Eye (tissue), 1 donor: ENCODE results near the gene SNRPF.

Source experiments
- DNase-seq: peaks from one replicate; pipeline ENCODE4 v3.0.0-alpha.2; 2015

SNRPF gene

DNA sequence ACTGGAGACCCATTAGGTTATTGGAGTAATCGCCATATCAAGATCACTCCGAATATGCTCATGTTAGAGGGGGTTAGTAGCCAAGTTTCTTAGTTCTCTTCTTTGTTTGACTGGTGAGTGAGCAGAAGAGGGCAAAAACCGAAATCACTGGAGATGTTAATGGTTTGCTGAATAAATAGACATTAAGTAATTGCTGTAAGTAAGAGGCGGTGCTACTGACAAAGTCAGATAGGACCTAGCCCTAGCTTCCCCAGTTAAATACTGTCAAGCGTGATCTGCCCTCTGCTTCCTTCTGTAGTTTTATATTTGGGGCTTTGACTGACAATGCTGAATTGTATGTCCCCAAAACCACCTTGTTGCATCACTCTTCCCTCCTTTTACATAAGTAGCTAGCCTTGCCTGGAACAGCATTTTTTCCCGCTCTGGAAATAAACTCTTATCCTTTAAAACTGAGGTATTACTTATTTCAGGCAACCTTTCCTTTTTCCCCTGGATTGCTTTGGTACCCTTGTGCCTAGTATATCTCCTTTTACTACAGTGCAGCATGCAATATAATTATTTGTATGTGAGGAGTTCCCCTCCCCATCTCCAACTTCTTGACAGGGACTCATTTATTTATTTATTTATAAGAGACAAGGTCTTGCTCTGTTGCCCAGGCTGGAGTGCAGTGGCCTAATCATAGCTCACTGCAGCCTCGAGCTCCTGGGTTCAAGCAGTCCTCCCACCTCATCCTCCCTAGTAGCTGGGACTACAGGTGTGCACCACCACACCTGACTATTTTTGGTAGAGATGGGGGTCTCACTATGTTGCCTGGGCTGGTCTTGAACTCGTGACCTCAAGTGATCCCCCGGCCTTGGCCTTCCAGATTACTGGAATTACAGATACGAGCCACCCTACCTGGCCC, 1.4 kb downstream of the SNRPF start:
- DNase-seq, result no peak

DNA sequence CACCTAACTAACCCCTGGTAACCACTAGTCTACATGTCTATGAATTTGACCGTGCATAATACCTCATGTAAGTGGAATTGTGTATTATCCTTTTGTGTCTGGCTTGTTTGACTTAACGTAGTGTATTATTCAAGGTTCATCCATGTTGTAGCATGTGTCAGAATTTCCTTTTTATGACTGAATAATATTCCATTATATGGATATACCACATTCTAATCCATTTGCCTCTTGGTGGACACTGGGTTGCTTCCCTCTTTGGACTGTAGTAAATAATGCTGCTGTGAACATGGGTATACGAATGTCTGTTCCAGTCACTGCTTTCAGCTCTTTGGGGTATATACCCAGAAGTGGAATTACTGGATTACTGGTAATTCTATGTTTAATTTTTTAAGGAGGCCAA, 3.3 kb downstream of the SNRPF start:
- no peak for DNase-seq

DNA sequence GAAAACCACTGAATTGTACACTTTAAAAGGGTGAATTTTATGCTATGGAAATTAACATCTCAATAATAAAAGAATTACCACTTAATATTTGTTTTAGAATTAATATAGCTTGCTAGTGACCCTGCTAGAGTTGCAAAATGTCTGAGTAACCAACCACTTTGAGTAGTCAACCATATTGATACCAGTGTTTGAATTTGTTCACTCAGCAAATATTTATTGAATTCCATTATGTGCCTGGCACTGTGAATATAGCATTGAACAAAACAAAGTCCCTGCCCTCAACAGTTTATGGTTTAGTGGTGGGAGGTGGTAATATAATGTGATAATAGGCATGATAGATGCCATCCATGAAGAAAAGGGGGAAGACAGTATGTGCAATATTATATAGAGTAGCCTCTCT, 4.6 kb downstream of the SNRPF start:
- DNase-seq, result no peak

DNA sequence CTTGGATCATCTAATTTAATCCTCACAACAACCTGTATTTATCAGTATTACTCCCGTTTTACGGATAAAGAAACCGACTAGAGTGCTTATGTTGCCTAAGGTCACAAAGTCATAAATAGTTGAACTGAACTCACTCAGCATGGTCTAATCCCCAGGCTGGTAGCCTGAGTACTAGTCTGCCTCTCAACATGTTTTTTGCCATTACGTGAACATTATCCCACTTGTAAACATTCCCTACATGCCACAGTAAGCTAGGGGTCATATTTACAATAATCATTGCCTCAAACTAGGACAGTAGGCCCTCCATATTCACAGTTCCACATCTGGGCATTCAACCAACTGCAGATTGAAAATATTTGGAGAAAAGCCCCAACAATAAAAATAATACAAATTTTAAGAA, 12.1 kb downstream of the SNRPF start:
- no peak for DNase-seq

DNA sequence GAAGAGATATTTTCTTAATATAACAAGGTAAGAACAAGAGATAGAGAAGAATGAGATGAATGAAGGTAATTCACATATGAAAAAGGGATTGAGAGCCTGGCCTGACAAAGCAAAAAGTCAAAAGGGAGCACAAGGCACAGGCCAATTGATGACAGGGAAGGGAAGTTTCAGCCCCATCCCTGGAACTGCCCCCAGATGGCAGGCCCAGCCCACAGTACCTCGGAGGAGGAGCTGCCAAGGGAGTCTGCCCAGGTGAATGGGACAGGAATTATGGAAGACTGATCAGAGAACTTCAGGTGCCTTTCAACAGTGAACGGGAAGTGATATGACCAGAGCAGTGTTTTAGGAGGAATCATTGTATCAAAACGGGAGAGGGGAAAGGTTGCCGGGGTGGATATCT, 15.7 kb downstream of the SNRPF start:
- DNase-seq, result no peak

DNA sequence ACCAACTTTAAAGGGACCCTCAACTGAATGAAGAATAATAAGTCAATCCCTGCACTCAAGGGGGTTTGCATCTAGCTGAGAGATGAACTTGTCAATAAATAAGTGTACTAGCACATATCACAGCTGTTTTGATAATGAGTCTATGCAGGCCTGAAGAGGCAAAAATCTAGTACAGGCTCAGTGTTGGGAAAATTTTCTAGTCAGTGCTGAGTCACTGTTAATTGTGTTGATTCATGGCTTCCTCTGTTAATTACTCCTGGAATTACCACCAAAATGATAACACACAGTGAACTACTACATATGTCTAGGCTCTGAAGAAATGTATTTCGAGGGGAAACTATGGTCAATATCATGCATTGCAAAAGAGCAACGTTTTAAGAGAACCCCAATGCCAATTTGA, 18.9 kb downstream of the SNRPF start:
- DNase-seq, result no peak

DNA sequence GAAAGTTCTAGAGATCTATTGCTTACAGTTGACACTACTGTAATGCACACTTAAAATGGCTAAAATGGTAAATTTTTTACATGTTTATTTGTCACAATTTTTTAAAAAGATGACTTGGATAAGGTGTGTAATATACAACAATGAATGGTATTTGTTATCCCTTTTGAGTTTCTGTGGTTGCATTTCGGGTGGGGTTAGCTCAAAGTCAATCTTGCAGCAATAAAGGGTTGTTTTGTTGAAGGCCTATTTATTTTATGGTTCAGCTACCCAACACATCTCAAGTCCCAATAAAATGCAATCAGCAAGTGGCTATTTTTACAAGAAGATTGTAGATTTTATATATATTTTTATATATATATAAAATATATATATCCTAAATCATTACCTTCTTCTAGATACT, 22.1 kb downstream of the SNRPF start:
- no peak for DNase-seq

DNA sequence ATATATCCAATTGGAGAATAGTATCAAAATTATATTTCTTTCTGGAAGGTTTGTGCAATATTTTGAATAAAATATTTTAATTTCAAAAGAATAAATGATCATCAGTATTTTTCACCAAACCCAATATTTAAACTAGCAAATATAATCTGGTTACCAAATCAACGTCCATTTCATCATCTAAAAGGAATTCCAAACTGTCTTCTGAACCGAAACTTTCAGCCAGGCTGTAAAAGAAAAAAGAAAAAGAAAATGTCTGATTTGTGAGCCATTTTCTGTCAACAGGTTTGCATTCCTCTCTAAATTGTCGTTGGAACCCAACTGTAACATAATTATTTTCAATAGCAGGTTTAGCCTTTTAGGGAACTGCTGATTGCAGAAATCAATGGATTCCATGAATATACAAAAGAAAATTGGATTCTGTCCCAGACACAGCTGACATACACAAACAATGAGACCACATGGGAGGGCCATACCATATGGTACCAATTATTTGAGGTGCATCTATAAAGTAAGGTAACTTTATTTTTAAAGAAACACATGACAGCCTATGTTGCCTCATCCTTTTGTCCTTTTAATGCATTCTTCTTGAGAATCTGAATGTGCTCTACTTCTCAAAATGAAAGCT, 22.7 kb downstream of the SNRPF start:
- DNase-seq, result peak; percentile 24

DNA sequence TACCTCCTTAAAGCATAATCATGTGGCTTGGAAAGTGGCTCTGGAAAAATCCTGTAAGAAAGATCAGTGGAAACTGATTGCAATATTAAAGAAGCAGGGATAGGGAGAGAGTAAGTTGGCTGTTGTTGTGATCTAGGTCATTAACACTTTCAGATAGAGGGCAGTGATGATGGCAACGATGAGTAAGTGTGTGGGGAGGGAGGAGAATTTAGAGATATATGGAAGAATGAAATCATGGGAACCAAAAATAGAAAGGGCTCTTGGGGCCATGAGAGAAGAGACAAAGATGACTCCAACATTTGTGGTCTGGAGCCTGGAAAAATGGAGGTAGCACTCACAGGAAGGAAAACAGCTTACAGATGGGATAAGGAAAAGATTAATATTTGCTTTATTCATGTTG, 23.3 kb downstream of the SNRPF start:
- no peak for DNase-seq

DNA sequence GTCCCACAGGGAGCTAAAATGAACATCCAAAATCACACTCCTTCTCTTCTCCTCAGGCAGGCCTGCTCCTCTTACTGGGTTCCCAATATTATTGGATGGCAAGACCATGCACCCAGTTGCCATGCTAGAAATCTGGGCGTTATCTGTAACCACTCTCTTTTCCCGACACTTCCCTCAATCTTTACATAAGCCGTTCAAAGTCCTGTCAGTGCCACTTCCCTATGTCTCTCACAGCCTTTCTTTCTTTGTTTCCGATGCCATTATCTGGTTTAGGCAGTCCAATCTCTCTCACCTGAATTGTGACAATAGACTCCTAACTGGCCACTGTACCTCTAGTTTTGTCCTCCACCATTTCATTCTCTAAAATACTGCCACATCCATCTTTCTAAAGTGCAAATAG, 24.1 kb downstream of the SNRPF start:
- no peak for DNase-seq

DNA sequence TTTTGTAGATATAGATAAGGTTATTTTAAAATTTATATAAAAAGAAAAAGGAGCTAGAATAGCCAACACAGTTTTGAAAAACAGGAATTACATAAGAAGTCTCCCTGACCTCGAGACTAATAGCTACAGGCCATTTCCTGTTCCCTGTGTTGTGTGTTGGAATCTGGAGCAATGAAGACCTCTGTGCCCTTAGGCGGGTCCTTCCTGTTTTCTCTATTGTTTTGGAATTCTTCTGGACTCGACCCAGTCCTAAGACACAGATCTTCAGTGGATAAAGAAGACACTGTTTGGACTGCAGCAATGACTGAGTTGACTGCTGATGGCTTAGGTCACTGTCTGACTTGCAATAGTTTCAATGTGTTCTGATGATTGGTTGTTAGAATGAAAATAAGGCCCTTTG, 26.2 kb downstream of the SNRPF start:
- DNase-seq, result no peak

DNA sequence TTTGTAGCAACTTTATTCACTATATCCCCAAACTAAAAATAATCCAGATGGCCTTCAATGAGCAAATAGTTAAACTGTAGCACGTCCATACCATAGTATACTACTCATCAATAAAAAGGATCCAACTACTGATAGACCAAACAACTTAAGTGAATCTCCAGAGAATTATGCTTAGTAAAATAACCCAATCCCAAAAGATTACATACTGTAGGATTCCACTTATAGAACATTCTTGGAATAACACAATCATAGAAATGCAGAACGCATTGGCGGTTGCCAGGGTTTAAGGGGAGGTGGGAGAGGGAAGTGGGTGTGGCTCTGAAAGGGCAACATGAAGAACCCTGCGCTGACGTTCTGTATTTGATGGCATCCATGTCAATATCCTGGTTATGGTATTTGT, 28.6 kb downstream of the SNRPF start:
- DNase-seq, result no peak

DNA sequence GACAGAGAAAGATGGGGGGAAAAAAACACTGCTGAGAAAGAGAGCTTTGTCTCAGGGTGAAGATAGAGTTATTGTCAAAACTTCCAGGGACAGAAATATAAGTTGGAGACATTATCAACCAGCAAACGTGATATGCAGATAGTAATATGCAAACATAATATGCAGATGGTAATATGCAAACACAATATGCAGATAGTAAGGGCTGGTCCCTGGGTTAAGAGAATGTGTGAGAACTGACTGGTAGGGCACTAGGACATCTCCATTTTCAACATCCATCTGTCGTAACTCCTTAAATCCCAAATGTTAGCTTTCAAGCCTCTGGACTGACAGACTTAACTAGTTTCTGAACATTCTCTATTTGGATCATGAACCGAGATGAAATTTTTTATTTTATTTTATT, 32.2 kb downstream of the SNRPF start:
- no peak for DNase-seq

DNA sequence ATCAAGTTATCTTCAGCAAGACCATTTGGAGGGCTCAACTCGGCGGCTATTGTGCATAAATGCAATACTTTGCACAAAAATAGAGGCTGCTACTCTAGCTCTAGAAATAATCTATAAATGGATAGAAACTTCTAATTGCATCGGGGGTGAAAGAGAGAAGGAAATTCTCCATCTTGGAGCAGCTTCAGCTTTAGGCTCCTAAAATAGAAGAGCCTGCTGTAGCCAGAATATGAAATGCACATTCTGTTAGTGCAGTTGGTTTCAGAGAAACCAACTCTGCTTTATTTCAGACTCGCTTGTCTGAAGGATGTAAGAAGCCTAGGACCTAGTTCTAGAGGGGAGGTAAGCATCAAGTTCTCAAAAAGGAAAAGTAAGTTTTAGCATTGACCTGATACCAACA, 38.1 kb downstream of the SNRPF start:
- DNase-seq, result no peak

DNA sequence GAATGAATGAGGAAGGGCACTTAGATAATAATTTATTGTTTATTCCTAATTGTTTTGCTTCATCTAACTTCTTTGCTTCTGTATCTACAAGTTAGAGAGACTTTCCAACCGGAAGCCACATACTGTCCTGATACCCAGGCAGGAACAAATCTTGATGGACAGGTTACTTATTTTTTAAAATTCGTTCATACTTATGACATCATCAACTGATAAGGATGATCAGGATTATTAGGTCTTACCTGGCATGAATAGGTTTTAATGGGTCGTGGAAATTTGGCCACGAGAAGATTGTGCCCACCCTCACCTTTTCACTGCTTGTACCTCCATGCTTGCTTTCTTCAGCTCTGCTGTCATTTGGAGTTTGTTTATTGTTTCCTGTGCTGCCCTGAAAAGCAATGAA, 39.3 kb downstream of the SNRPF start:
- no peak for DNase-seq

DNA sequence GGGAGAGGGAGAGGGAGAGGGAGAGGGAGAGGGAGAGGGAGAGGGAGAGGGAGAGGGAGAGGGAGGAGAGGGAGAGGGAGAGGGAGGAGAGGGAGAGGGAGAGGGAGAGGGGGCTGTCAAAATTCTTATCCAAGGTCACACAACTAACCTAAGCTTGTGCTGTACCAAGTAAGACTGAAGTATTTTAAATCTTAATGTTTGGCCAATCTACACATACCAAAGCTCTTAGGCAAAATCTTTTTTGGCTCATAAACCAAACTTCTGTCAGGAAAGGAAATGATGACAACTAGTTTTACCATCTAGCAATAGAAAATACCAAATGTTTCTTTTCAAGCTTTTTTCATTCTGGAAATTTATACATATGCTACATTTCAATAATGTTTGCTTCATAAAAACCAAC, 49.8 kb downstream of the SNRPF start:
- no peak for DNase-seq

DNA sequence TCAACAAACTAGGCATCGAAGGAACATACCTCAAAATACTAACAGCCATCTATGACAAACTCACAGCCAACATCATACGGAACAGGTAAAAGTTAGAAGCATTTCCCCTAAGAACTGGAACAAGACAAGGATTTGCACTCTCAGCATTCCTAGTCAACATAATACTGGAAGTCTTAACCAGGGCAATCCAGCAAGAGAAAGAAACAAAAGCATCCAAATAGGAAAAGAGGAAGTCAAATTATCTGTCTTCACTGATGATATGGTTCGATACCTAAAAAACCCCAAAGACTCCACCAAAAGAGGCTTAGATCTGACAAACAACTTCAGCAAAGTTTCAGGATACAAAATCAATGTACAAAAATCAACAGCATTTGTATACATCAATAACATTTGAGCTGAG, 51.1 kb downstream of the SNRPF start:
- DNase-seq, result no peak
